KMS-11 (cell line): Measurements from ENCODE around the gene KLK13.

ENCODE experiments used
- H2AFZ ChIP-seq: fragments of 200-600 bp; sonication (generic); 2 replicates; pipeline ENCODE4 v1.6.1; 2016; ENCODE audit warnings: antibody characterized with exemption, mixed run types, low read depth
- H3K27ac ChIP-seq: fragments of 200-600 bp; sonication (generic); 2 replicates; pipeline ENCODE4 v1.6.1; 2016; ENCODE audit warnings: mild to moderate bottlenecking, mixed run types
- H3K27me3 ChIP-seq: fragments of 200-600 bp; sonication (generic); 2 replicates; pipeline ENCODE4 v1.6.1; 2017; ENCODE audit warnings: mild to moderate bottlenecking, low read depth, mixed run types, moderate library complexity; ENCODE audit not compliant: insufficient read depth
- H3K36me3 ChIP-seq: fragments of 200-600 bp; sonication (generic); 2 replicates; pipeline ENCODE4 v1.6.1; 2017; ENCODE audit warnings: mild to moderate bottlenecking, mixed run types; ENCODE audit not compliant: insufficient read depth
- H3K4me1 ChIP-seq: fragments of 200-600 bp; sonication (generic); 2 replicates; pipeline ENCODE4 v1.6.1; 2016; ENCODE audit warnings: mild to moderate bottlenecking, low read depth, mixed run types; ENCODE audit not compliant: poor library complexity, severe bottlenecking
- H3K4me2 ChIP-seq: fragments of 200-600 bp; sonication (generic); 2 replicates; pipeline ENCODE4 v1.7.0; 2016; ENCODE audit warnings: mild to moderate bottlenecking, mixed run types
- H3K4me3 ChIP-seq: fragments of 200-600 bp; sonication (generic); IDR thresholded peaks from 2 replicates; pipeline ENCODE4 v1.6.1; 2017; ENCODE audit warnings: low read depth, low read length, mixed read lengths; ENCODE audit not compliant: insufficient read depth
- H3K79me2 ChIP-seq: fragments of 200-600 bp; sonication (generic); 2 replicates; pipeline ENCODE4 v1.6.1; 2016; ENCODE audit warnings: low read depth, mixed run types; ENCODE audit not compliant: insufficient read depth
- H3K9ac ChIP-seq: fragments of 200-600 bp; sonication (generic); 2 replicates; pipeline ENCODE4 v1.6.1; 2016; ENCODE audit warnings: mild to moderate bottlenecking, mixed run types
- H4K20me1 ChIP-seq: fragments of 200-600 bp; sonication (generic); 2 replicates; pipeline ENCODE4 v1.6.1; 2016; ENCODE audit warnings: mild to moderate bottlenecking, mixed run types; ENCODE audit not compliant: insufficient read depth
- TF ChIP-seq, protein P1 (sequence below): fragments of 200-600 bp; sonication (generic); conservative IDR thresholded peaks from 2 replicates; pipeline ENCODE4 v1.6.1; 2017; ENCODE audit warnings: low read depth, mild to moderate bottlenecking, antibody characterized with exemption, low read length, moderate library complexity, mixed read lengths

Gene KLK13

DNA sequence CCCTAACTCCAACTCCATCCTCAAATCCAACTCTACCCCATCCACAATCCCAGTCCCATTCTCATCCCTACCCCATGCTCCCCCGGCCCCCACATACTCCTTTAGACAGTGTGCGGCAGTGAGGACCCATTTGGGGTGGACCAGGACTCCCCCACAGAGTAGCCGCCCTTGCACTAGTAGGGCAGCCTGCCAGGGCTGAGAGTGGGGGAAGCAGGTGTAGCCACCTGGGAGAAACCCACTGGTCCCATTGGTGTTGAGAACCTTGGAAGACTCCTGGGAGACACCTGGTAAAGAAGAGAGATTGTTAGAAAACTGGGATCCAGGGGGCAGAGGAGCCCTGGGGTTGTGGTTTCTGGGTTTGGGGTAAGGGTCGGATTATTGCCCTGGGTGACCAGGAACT lies 4.6 kb downstream of the KLK13 start:
- Histone ChIP-seq H3K4me3 (no peak overlapping the region), H2AFZ (no peak overlapping the region), H3K27ac (no peak overlapping the region), H3K36me3 (no peaks in the 10 kb centered on the region), H3K4me2 (no peak overlapping the region), H3K9ac (no peak overlapping the region), H4K20me1 (no peaks in the 10 kb centered on the region), H3K4me1 (no peaks in the 10 kb centered on the region), H3K79me2 (no peaks in the 10 kb centered on the region), H3K27me3 (no peaks in the 10 kb centered on the region; the same call in 1 of the 2 replicates)
- TF ChIP-seq, protein P1, sequence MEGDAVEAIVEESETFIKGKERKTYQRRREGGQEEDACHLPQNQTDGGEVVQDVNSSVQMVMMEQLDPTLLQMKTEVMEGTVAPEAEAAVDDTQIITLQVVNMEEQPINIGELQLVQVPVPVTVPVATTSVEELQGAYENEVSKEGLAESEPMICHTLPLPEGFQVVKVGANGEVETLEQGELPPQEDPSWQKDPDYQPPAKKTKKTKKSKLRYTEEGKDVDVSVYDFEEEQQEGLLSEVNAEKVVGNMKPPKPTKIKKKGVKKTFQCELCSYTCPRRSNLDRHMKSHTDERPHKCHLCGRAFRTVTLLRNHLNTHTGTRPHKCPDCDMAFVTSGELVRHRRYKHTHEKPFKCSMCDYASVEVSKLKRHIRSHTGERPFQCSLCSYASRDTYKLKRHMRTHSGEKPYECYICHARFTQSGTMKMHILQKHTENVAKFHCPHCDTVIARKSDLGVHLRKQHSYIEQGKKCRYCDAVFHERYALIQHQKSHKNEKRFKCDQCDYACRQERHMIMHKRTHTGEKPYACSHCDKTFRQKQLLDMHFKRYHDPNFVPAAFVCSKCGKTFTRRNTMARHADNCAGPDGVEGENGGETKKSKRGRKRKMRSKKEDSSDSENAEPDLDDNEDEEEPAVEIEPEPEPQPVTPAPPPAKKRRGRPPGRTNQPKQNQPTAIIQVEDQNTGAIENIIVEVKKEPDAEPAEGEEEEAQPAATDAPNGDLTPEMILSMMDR = no peak

DNA sequence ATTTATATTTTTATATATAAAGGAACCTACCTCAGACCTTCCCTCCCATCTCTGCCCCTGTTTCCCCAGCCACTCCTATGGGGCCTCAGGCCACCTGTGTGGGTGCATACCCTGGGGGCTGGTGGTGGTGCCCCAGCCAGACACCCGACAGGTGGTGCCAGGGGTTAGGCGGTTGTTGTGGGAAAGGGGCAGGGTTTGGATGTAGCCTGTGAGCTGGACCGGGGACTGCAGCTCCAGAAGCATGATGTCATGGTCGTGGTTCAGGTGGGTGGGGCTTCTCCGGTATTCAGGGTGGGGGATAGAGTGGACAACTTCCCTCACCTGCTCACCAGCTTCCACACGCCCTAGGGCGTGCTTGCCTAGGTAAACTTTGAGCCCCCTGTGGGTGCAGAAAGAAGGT lies 5.2 kb downstream of the KLK13 start:
- no peak overlapping the region for H3K4me3 ChIP-seq
- H3K27me3 ChIP-seq = no peaks in the 10 kb centered on the region; the same call in 1 of the 2 replicates
- H3K27ac ChIP-seq = no peak overlapping the region
- H3K36me3 ChIP-seq = no peaks in the 10 kb centered on the region
- no peaks in the 10 kb centered on the region for H3K4me1 ChIP-seq
- H3K4me2 ChIP-seq = no peak overlapping the region
- H3K79me2 ChIP-seq = no peaks in the 10 kb centered on the region
- H2AFZ ChIP-seq = no peak overlapping the region
- TF ChIP-seq, protein P1 = no peak
- H3K9ac ChIP-seq = no peak overlapping the region
- H4K20me1 ChIP-seq = no peaks in the 10 kb centered on the region

DNA sequence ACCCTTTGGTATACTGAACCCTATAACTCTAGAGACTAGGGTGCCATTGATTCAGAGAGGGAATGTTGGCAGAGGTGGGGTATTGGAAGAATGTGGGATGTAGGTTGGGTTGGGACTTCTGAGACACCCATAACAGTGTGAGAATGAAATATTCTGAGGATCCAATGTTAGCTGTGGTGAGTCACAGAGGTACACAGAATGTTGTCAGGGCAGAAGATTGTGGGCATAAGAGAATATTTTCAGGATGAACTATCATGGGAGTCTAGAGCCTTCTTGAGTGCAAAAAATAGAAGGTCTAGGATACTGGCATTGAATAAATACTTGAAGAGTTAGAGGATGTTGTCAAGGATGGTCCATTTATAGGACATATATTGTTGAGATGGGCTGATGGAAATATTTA lies 9.0 kb downstream of the KLK13 start:
- H2AFZ ChIP-seq = no peak overlapping the region
- no peak overlapping the region for H3K4me2 ChIP-seq
- no peak overlapping the region for H3K27ac ChIP-seq
- no peaks in the 10 kb centered on the region for H4K20me1 ChIP-seq
- H3K79me2 ChIP-seq = no peaks in the 10 kb centered on the region
- H3K4me1 ChIP-seq = no peaks in the 10 kb centered on the region
- TF ChIP-seq, protein P1 = no peak
- H3K4me3 ChIP-seq = no peak overlapping the region
- no peak overlapping the region for H3K9ac ChIP-seq
- no peaks in the 10 kb centered on the region; the same call in 1 of the 2 replicates for H3K27me3 ChIP-seq
- H3K36me3 ChIP-seq = no peaks in the 10 kb centered on the region

DNA sequence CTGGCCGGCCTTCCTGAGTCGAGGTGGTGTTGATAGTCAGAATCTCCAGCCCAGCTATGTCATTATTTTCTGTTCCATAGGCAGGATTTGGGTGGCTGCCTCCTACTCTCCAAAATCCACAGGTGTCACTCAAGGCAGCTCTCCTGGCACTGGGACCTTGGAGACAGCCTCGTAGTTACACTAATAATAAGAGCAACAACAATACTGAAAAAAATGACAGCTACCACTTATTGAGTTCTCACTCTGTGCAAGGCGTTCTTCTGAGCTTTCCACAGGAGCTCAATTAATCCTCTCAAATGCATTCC lies 17.9 kb downstream of the KLK13 start:
- Histone ChIP-seq H3K9ac (no peak overlapping the region), H3K79me2 (no peaks in the 10 kb centered on the region), H3K36me3 (no peaks in the 10 kb centered on the region), H3K27ac (no peak overlapping the region), H3K27me3 (no peaks in the 10 kb centered on the region; the same call in 1 of the 2 replicates), H3K4me3 (no peak overlapping the region), H2AFZ (no peak overlapping the region), H3K4me1 (no peaks in the 10 kb centered on the region), H3K4me2 (no peak overlapping the region), H4K20me1 (no peaks in the 10 kb centered on the region)
- TF ChIP-seq, protein P1 = no peak
